ENCODE data around the gene CDC42. TPM values are rescaled to one million over a fixed set of nuclear protein-coding genes. Genes with fewer than 3 reads are reported as not detected.

The CDC42 gene
- total RNA-seq, 1 donor from 2014 or later = 111 TPM

DNA sequence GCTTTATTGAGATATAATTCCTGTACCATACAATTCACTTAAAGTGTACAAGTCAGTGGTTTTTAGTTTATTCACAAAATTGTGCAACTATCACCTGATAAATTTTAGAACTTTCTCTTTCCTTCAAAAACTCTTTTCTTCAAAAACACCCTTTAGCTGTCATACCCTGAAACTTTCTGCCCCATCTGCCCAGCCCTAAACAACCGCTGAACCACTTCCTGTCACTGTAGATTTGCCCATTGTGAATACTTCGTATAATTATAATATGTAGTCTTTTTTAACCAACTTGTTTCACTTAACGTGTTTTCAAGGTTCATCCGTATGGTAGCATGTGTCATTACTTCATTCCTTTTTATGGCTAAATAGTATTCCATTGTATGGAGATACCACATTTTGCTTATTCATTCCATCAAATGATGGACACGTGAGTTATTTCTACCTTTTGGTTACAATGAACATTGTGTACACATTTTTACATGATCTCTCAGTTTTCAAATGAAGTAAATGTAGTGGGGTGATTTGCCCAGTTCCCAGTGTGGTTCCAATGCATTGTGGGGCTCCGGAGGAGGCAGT lies 52.4 kb downstream of the CDC42 start:
- Histone ChIP-seq H3K4me1 (peaks cover 0 to 2% of the 10 kb centered on the region in 2 donors), H3K27ac (no peak overlapping the region), H3K36me3 (peaks cover 9 to 15% of the 10 kb centered on the region in 2 donors), H3K9me3 (no peaks in the 10 kb centered on the region), H3K27me3 (no peaks in the 10 kb centered on the region), H3K4me3 (no peak overlapping the region)
- intact Hi-C loops (cut with DNase I) = loop anchor here (1.0 kb wide), 1 partner anchor 27 kb away; no protein-coding TSS in a partner anchor
- TF ChIP-seq CTCF (IDR thresholded peaks at IDR 0.05) = no peak
- DNase-seq (ENCODE audit: low spot score in 2 of 2) = no peak

DNA sequence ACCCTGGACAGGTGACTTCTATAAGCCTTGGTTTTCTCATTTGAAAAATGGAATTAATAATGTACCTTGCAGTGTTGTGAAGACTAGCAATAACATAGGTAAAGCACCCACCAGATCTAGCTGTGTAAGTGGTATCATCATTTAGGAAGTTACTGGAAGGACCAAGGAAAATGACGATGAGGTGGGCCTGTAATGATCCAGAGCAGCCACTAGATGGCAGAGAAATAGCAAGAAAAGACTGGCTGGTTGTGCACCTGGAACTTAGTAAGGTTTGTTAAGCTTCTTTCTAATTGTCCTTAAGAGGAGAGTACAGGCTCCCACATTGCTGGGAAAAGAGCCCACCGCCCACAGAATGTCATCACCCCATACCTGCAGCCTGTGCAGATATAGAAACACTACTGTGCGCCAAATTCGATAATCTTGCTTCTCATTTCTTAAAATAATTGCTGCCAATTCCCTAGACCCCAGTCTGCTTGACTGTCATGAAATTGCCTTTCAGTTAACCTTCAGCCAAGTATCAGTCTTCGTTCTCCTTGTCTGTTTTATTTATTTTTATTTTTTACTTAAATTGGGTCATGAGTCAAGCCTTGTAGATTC lies 53.2 kb downstream of the CDC42 start:
- H3K4me1 ChIP-seq = peaks cover 0 to under 1% of the 10 kb centered on the region in 2 donors
- H3K4me3 ChIP-seq = no peak overlapping the region
- no peak overlapping the region for H3K27ac ChIP-seq
- DNase-seq (ENCODE audit: low spot score in 2 of 2) = no peak
- TF ChIP-seq CTCF (IDR thresholded peaks at IDR 0.05) = peak; percentile 43 to 74 (median 68)
- intact Hi-C loops (cut with DNase I) = loop anchor here (1.0 kb wide), 1 partner anchor 27 kb away; no protein-coding TSS in a partner anchor
- peaks cover 6 to 15% of the 10 kb centered on the region in 2 donors for H3K36me3 ChIP-seq
- no peaks in the 10 kb centered on the region for H3K27me3 ChIP-seq
- no peaks in the 10 kb centered on the region for H3K9me3 ChIP-seq

DNA sequence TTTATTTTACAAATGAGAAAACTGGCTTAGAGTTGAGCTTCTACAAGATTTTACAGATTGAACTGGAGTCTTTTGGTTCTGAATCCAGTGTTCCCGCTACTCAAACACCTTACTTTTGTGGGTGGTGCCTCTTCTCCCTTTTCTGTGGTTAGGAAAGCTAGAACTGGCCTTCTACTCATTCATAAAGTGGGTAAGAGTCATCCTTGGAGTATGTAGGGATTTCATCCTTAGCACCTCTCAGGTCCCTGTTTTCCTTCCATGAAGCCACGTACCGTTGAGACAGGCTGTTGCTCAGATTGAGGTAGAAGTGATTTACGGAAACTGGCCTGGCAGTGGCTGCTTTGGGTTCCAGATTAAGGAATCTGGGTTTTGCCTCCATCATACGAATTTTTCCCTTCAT lies 54.6 kb downstream of the CDC42 start:
- peaks cover 6 to 13% of the 10 kb centered on the region in 2 donors for H3K36me3 ChIP-seq
- no peak overlapping the region for H3K4me3 ChIP-seq
- no peaks in the 10 kb centered on the region for H3K4me1 ChIP-seq
- no peak overlapping the region for H3K27ac ChIP-seq
- H3K9me3 ChIP-seq = no peaks in the 10 kb centered on the region
- DNase-seq (ENCODE audit: low spot score in 2 of 2) = no peak
- no peak for TF ChIP-seq CTCF (IDR thresholded peaks at IDR 0.05)
- no peaks in the 10 kb centered on the region for H3K27me3 ChIP-seq
- intact Hi-C loops (cut with DNase I) = no loop called here

DNA sequence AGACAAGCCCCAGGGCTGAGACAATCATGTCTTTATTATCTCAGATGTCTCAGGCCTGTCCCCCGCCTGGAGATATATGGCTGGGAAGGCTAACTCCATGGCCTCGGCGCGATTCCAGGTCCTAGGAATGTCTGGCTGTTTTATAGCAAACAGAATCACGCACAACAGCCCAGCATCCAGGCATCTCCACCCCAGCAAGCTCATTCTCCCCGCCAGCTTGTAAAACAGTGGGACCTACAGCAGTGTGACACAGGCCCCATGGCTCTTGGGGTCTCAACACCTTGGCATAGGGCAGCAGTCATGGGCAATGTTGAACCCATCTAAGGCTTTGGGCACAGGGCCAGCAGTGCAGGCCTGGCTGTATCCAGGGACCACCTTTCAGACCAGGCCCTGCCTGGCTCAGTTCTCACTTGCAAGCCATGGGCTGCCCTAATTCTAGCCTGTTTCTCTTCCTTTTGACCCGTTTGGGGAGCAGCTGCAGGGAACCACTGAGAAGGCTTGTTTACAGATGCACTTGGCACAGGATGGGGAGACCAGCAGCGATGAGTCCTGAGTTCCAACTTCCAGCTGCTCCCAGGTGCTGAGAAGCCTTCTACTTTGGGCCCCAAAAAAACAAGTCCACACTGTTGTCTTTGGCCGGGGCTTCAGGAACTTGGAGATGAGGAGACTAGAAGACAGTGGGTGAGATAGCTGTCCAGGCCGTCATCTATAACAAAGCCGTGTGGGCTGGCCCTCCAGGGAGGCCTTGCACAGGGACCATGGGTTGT lies 56.0 kb downstream of the CDC42 start:
- Histone ChIP-seq H3K27me3 (no peaks in the 10 kb centered on the region), H3K27ac (no peak overlapping the region), H3K9me3 (no peaks in the 10 kb centered on the region), H3K36me3 (peaks cover 6 to 17% of the 10 kb centered on the region in 2 donors), H3K4me3 (no peak overlapping the region), H3K4me1 (no peaks in the 10 kb centered on the region)
- TF ChIP-seq CTCF (IDR thresholded peaks at IDR 0.05) = no peak
- intact Hi-C loops (cut with DNase I) = no loop called here
- DNase-seq (ENCODE audit: low spot score in 2 of 2) = peak in 1 of 2 donors; percentile 56

DNA sequence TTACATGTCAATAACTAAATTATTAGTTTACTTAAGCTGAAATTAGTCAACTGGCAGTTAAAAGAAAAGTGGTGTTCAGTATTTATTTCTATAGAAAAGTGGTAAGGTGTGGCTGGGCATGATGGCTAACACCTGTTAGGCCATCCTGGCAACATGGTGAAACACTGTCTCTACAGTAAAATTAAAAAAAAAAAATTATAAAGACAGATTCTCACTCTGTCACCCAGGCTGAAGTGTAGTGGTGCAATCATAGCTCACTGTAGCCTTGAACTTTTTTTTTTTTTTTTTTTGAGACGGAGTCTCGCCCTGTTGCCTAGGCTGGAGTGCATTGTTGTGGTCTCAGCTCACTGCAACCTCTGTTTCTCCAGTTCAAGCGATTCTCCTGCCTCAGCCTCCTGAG lies 57.5 kb downstream of the CDC42 start:
- H3K9me3 ChIP-seq = no peaks in the 10 kb centered on the region
- peaks cover 6 to 17% of the 10 kb centered on the region in 2 donors for H3K36me3 ChIP-seq
- H3K27ac ChIP-seq = no peak overlapping the region
- TF ChIP-seq CTCF (IDR thresholded peaks at IDR 0.05) = no peak
- no peaks in the 10 kb centered on the region for H3K27me3 ChIP-seq
- intact Hi-C loops (cut with DNase I) = no loop called here
- no peak overlapping the region for H3K4me3 ChIP-seq
- H3K4me1 ChIP-seq = peaks cover 4 to 10% of the 10 kb centered on the region in 2 donors
- no peak for DNase-seq (ENCODE audit: low spot score in 2 of 2)
